ENCODE results near the gene COMTD1. TPM values are rescaled to one million over a fixed set of nuclear protein-coding genes. Genes with fewer than 3 reads are reported as not detected.
A peak's percentile ranks its signal among the peaks of the same experiment; 100 is the strongest.

COMTD1 gene
- total and polyA plus RNA-seq, 2 of the 13 experiments (the other 11 are each of a cell fraction or from before 2014, with no cell fraction given) = 11.8 to 18.4 TPM

- TF ChIP-seq ZNF609 (CRISPR knock-in tag; IDR thresholded peaks at IDR 0.05; ENCODE audit: borderline replicate concordance) (peak; percentile 41; the same call in 1 of the 2 replicates), NR2F2 (IDR thresholded peaks at IDR 0.05; ENCODE audit: borderline replicate concordance, low read depth) (peak; percentile 54; the same call in 1 of the 2 replicates), KDM4B (CRISPR knock-in tag; IDR thresholded peaks at IDR 0.05) (peak; percentile 87), CTCF (CRISPR knock-in tag; IDR thresholded peaks at IDR 0.05) (no peak; the same call in 1 of the 2 replicates), YEATS2 (CRISPR knock-in tag; IDR thresholded peaks at IDR 0.05; ENCODE audit: borderline replicate concordance) (peak; percentile 92; the same call in 1 of the 2 replicates), XRCC5 (optimal IDR thresholded peaks at IDR 0.05; ENCODE audit: low read length) (peak; percentile 55), NR2F6 (IDR thresholded peaks at IDR 0.05) (no peak), NR2F6 (CRISPR knock-in tag; IDR thresholded peaks at IDR 0.05) (peak; percentile 56), NCOA2 (CRISPR knock-in tag; IDR thresholded peaks at IDR 0.05) (peak; percentile 49; the same call in 1 of the 2 replicates), HOXA7 (CRISPR knock-in tag; IDR thresholded peaks at IDR 0.05) (no peak), SOX5 (CRISPR knock-in tag; IDR thresholded peaks at IDR 0.05; ENCODE audit: borderline replicate concordance) (no peak; the same call in 1 of the 2 replicates), NPAS2 (CRISPR knock-in tag; IDR thresholded peaks at IDR 0.05; ENCODE audit: borderline replicate concordance) (no peak), PBX2 (CRISPR knock-in tag; IDR thresholded peaks at IDR 0.05) (no peak), U2AF1 (optimal IDR thresholded peaks at IDR 0.05; ENCODE audit: low read depth, low read length) (no peak), STAT5B (CRISPR knock-in tag; IDR thresholded peaks at IDR 0.05) (no peak; the same call in 1 of the 2 replicates), MYNN (CRISPR knock-in tag; IDR thresholded peaks at IDR 0.05; ENCODE audit: low read depth) (0 out of 2 replicates have a peak, but pooled peaks have one; percentile 32), TFDP1 (CRISPR knock-in tag; IDR thresholded peaks at IDR 0.05; ENCODE audit: borderline replicate concordance) (peak; percentile 72; the same call in 1 of the 2 replicates), SRSF4 (IDR thresholded peaks at IDR 0.05; ENCODE audit: low read depth, low read length, poor library complexity, severe bottlenecking) (no peak)
Observed at GRCh38 chr10:75210282-75211006, 25.3 kb downstream of the COMTD1 start, which contains the start of gene VDAC2 (continued).
